Gastroesophageal sphincter (tissue), 4 donors: Measurements from ENCODE around the gene ODC1. TPM values are rescaled to one million over a fixed set of nuclear protein-coding genes. Genes with fewer than 3 reads are reported as not detected.

Source experiments
- ATAC-seq: fragments of 150-250 bp; one replicate; pipeline ENCODE4 v1.9.1; 2016; ENCODE audit warnings: mild to moderate bottlenecking, moderate library complexity
- H3K27ac ChIP-seq, 4 donors: fragments of 200-600 bp; sonication (generic) in 3 of 4; 1 replicate in 3 of 4; 2 replicates in 1 of 4; pipeline ENCODE4 v1.5.1; 2016 to 2019
- H3K27me3 ChIP-seq: fragments of 200-600 bp; sonication (generic); one replicate; pipeline ENCODE4 v1.5.1; 2019
- H3K36me3 ChIP-seq, 2 donors: fragments of 200-600 bp; sonication (generic); one replicate each; pipeline ENCODE4 v1.5.1; 2019; ENCODE audit warnings: control low read depth in 1 of 2
- H3K4me1 ChIP-seq, 3 donors: fragments of 200-600 bp; sonication (generic); 1 replicate in 2 of 3; 2 replicates in 1 of 3; pipeline ENCODE4 v1.5.1; 2016 to 2019; ENCODE audit warnings: control low read depth in 2 of 3
- H3K4me3 ChIP-seq, 2 donors: fragments of 200-600 bp; sonication (generic); one replicate each; pipeline ENCODE4 v1.5.1; 2019; ENCODE audit warnings: mild to moderate bottlenecking in 1 of 2, moderate library complexity in 1 of 2
- H3K9me3 ChIP-seq, 3 donors: fragments of 200-600 bp; sonication (generic); one replicate each; pipeline ENCODE4 v1.5.1; 2017 to 2019; ENCODE audit warnings: control low read depth in 2 of 3
- EP300 ChIP-seq: sonication (generic); formaldehyde crosslinking; IDR thresholded peaks from one replicate; pipeline ENCODE4 v1.6.1; 2017; ENCODE audit warnings: antibody characterized with exemption, mild to moderate bottlenecking
- POLR2A ChIP-seq, 2 donors: fragments of 450-650 bp; IDR thresholded peaks; one replicate each; pipeline ENCODE4 v1.6.1; 2017; ENCODE audit warnings: antibody characterized with exemption in 2 of 2, mild to moderate bottlenecking in 2 of 2, moderate library complexity in 1 of 2
- POLR2AphosphoS5 ChIP-seq: sonication (generic); formaldehyde crosslinking; IDR thresholded peaks from one replicate; pipeline ENCODE4 v1.6.1; 2017; ENCODE audit warnings: antibody characterized with exemption
- WGBS, 2 donors: methylation state at CpG; one replicate each; pipeline ENCODE4 v1.1.5; 2018; ENCODE audit warnings: low coverage in 1 of 2; 5-methylcytosine and 5-hydroxymethylcytosine counted together
- total RNA-seq, 4 donors: library from RNA; depleted of rRNA; stranded (reverse); fragments of >200 nt; gene quantifications; one replicate each; pipeline ENCODE4 v1.1.0, GENCODE V29; 2016
- TF ChIP-seq, protein P1 (sequence below), 4 experiments: fragments of 200-600 bp in 2 of 4; fragments of 450-650 bp in 2 of 4; sonication (generic) in 1 of 4; IDR thresholded peaks; one replicate each; pipeline ENCODE4 v1.5.1; 2017 to 2019; ENCODE audit warnings: antibody characterized with exemption in 4 of 4, mild to moderate bottlenecking in 2 of 4, moderate library complexity in 2 of 4

The ODC1 gene
- 100 to 1,000 TPM; 105 to 199 (median 137) TPM for total RNA-seq

DNA sequence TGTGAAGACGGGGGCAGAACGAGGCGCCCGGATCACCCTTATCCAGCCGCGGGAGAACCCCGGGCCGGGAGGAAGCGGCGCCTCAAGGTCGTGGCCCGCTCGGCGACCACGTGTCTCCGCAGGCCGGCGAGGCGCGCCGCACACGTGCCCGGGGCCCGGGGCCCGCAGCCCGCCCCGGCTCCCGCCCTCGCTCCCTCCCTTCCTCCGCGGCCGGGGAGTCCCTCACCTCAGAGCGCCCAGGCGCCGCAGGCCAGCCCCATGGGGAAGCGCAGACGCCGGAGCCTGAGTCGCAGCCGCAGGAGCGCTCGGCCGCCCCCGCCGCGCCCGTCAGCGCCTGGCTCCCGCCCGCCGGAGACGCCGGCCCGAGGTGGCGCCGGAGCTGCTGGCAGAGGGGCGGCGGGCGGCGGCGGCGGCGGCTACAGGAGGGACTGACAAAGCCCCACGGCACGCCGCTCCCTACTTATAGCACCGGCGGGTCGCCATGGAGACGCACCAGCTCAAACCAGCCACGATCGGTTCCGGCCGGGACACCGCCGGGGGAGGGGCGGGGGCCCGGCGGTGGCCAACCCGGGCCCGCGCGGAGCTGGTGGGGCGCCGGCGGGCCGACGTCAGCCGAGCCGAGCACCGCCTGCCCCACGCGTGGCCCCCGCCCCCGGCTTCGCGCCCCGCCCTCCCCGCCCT, at the start of gene ODC1:
Gene ODC1 (minus strand): TSS at position 433 of the 681 bp plus-strand sequence. CDS start 3,295 bp downstream, outside the sequence.
- H3K36me3 ChIP-seq, result peaks cover 0 to 19% of the 10 kb centered on the region in 2 donors
- peaks cover 3 to 75% (median 15%) of the 10 kb centered on the region in 3 donors for H3K4me1 ChIP-seq
- TF ChIP-seq POLR2AphosphoS5 (no peak), POLR2A (IDR thresholded peaks at IDR 0.05) (peak; percentile 9 to 91), EP300 (no peak)
- TF ChIP-seq, protein P1, sequence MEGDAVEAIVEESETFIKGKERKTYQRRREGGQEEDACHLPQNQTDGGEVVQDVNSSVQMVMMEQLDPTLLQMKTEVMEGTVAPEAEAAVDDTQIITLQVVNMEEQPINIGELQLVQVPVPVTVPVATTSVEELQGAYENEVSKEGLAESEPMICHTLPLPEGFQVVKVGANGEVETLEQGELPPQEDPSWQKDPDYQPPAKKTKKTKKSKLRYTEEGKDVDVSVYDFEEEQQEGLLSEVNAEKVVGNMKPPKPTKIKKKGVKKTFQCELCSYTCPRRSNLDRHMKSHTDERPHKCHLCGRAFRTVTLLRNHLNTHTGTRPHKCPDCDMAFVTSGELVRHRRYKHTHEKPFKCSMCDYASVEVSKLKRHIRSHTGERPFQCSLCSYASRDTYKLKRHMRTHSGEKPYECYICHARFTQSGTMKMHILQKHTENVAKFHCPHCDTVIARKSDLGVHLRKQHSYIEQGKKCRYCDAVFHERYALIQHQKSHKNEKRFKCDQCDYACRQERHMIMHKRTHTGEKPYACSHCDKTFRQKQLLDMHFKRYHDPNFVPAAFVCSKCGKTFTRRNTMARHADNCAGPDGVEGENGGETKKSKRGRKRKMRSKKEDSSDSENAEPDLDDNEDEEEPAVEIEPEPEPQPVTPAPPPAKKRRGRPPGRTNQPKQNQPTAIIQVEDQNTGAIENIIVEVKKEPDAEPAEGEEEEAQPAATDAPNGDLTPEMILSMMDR (IDR thresholded peaks at IDR 0.05), result peak in 1 of 4 experiments; percentile 9
- no CpG with 5 or more reads among the region's 99 CpGs for WGBS, 2 donors
- no peaks in the 10 kb centered on the region for H3K9me3 ChIP-seq
- H3K4me3 ChIP-seq, result peak within 1 kb of the TSS; percentile 62 to 81
- peak within 1 kb of the TSS; percentile 93 to 99 (median 97) for H3K27ac ChIP-seq
- ATAC-seq, result peak; percentile 95
- H3K27me3 ChIP-seq, result no peaks in the 10 kb centered on the region

DNA sequence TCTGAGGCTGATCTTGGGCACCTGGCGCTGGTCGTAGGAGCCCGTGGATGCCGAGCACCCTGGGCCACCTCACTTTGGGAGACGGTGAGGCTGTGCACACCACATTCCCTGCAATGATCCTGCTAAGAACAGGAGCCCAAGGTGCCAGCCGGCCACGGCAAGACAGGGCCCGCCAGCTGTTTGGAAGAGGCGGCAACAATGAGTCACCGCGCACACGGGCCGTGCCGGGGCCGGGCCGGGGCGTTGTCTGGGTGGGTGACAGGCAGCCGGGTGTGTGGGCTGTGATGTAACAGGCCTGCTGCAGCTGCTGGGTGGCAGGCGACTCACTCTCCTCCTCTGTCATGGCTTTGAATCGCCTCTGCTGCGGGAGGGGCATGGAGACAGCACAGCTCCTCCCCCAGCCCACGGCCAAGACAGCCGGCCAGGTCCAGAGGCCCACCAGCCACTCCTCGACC, 49.7 kb upstream of the ODC1 start:
- Histone ChIP-seq H3K4me1 (peaks cover 0 to 4% (median 0%) of the 10 kb centered on the region in 3 donors), H3K36me3 (no peaks in the 10 kb centered on the region), H3K27me3 (peaks cover 5% of the 10 kb centered on the region), H3K9me3 (no peaks in the 10 kb centered on the region), H3K27ac (no peak overlapping the region), H3K4me3 (no peak overlapping the region)
- TF ChIP-seq POLR2A (IDR thresholded peaks at IDR 0.05), result no peak
- TF ChIP-seq POLR2AphosphoS5, result peak; percentile 9
- 20% methylated on average over 3 of the region's 24 CpGs; no CpG with 5 or more reads in 1 of the 2 donors for WGBS, 2 donors
- ATAC-seq, result peak; percentile 63

DNA sequence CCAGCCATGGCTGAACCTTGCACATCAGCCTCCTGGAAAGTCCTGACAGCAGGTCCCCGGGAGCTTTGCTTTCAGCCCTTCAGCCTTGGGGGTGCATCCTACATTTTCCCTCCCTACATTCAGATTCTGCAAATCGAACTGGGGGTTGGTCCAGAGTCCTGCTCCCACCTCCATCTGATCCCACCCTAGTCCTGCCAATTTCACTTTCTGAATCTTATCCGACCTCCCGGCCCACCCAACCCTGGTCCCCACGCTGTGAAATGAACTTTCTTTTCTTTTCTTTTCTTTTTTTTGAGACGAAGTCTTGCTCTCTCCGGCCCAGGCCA, 47.8 kb upstream of the ODC1 start:
- Histone ChIP-seq H3K9me3 (peaks cover 0 to 7% (median 0%) of the 10 kb centered on the region in 3 donors), H3K27me3 (peaks cover 12% of the 10 kb centered on the region), H3K27ac (no peak overlapping the region), H3K4me3 (no peak overlapping the region), H3K36me3 (no peaks in the 10 kb centered on the region), H3K4me1 (peaks cover 0 to 4% (median 0%) of the 10 kb centered on the region in 3 donors)
- WGBS, 2 donors, result 59 to 68% methylated on average over 3 to 6 of the region's 7 CpGs
- no peak for ATAC-seq
- TF ChIP-seq, protein P1 (IDR thresholded peaks at IDR 0.05), result no peak
- no peak for TF ChIP-seq POLR2A (IDR thresholded peaks at IDR 0.05)
- TF ChIP-seq POLR2AphosphoS5, result no peak
- TF ChIP-seq EP300, result no peak

DNA sequence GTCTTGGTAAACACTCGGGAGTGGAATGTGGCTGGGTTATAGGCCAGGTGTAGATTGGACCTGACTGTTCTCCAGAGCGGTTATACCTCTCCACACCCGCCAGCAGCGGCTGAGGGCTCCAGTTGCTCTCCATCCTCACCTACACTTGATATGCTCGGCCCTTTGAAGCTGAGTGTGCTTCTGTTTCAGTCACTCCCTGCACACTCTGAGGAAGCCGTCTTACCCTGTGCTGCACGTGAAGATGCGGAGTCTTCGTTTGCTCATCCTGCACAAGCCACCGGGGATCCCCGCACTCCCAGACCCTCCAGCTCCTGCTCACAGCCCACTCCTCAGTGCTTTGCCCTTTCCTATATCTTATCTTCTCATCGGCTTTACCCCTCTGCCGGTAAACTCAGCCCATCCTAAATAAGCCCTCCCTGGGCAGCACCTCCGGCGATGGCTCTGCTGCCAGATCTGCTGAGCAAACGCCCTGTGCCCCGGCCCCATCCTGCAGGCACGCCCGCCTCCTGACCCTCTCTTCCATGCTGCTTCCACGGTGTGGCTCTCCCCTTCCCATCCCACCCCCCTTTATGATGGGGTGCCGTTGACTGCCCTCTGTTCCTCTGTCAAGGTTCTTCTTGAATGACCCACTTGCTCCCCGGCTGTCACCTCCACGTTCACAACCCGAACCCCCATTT, 47.3 kb upstream of the ODC1 start:
- H3K4me1 ChIP-seq, result peaks cover 0 to 4% (median 0%) of the 10 kb centered on the region in 3 donors

More for the DNA sequence above, 47.3 kb upstream of the ODC1 start:
- H3K9me3 ChIP-seq, result peaks cover 0 to 7% (median 0%) of the 10 kb centered on the region in 3 donors
- WGBS, 2 donors, result 60 to 63% methylated on average over 4 to 17 of the region's 24 CpGs
- no peaks in the 10 kb centered on the region for H3K36me3 ChIP-seq
- no peak overlapping the region for H3K27ac ChIP-seq
- TF ChIP-seq POLR2A (IDR thresholded peaks at IDR 0.05), result no peak
- no peak for TF ChIP-seq EP300
- TF ChIP-seq, protein P1 (IDR thresholded peaks at IDR 0.05), result no peak
- no peak for TF ChIP-seq POLR2AphosphoS5
- no peak for ATAC-seq
- no peak overlapping the region for H3K4me3 ChIP-seq
- peaks cover 12% of the 10 kb centered on the region for H3K27me3 ChIP-seq
